Measurements from ENCODE around the gene TMEM51.

DNA sequence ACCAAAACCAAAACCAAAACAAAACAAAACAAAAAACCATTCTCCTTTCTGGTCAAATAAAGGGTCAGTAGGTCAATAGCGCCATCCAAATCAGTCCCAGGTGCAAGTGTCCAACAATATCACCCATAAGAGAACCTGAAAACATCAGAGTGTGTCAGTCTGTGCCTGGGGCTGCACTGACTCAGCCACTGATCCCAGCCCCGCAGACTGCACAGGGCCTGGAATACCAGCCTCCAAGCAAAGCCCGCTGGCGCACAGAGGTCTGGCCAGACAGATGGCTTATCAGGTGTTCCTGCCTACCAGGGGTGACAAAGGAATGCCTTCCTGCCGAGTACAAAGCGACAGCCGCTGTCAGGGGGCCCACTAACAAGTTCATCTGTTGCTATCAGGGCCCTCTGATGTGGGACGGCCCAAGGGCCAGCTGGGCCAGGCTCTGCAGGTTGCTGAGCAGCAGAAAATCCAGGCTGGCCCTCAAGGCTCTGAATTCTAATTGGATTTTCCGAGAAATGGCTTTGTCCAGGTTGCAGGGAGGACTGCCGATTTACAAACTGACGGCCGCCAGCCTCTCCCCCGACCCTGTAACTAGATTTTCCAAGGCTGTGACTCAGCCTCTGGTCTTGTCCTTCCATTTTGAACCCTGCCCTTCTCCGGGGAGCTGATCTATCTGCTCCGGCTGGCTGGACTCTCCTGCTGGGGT lies 13.7 kb upstream of the TMEM51 start:
- TF ChIP-seq CTCF (IDR thresholded peaks at IDR 0.05): no peak
- no peak for TF ChIP-seq EP300 (IDR thresholded peaks at IDR 0.05)
- no peak for TF ChIP-seq POLR2A (IDR thresholded peaks at IDR 0.05)
- TF ChIP-seq POLR2AphosphoS5 (IDR thresholded peaks at IDR 0.05): no peak
